GM06990 (cell line): ENCODE results near the gene CFAP141.

ENCODE experiments used
- DNase-seq: peaks from one replicate; pipeline ENCODE4 v3.0.0-alpha.2; 2011; ENCODE audit not compliant: insufficient read length; ENCODE audit errors: extremely low read depth
- H3K27me3 ChIP-seq: replicated peaks from 2 replicates; pipeline ENCODE4 v1.6.0; 2011; ENCODE audit warnings: low read length; ENCODE audit not compliant: control insufficient read depth, insufficient read depth
- H3K36me3 ChIP-seq: 2 replicates; pipeline ENCODE4 v1.5.1; 2011; ENCODE audit warnings: low read length; ENCODE audit not compliant: control insufficient read depth, insufficient read depth
- H3K4me3 ChIP-seq: replicated peaks from 2 replicates; pipeline ENCODE4 v1.5.1; 2011; ENCODE audit warnings: low read depth, mild to moderate bottlenecking, control low read depth, low read length
- CTCF ChIP-seq: IDR thresholded peaks from 2 replicates; pipeline ENCODE4 v1.5.1; 2011; ENCODE audit warnings: low read length, control low read depth, mild to moderate bottlenecking, inconsistent platforms; ENCODE audit not compliant: insufficient read depth, poor library complexity, severe bottlenecking

CFAP141 gene

GRCh38 chr1:154176337-154176736 is 29.8 kb downstream of the CFAP141 start:
- Histone ChIP-seq H3K4me3 (no peak overlapping the region), H3K36me3 (peaks cover 19% of the 10 kb centered on the region), H3K27me3 (no peaks in the 10 kb centered on the region)
- no peak for TF ChIP-seq CTCF
- DNase-seq: no peak

- H3K27me3 ChIP-seq: no peaks in the 10 kb centered on the region
- H3K4me3 ChIP-seq: no peak overlapping the region
- H3K36me3 ChIP-seq: peaks cover 28% of the 10 kb centered on the region
- no peak for DNase-seq
- no peak for TF ChIP-seq CTCF
Observed at GRCh38 chr1:154174654-154175053, 31.5 kb downstream of the CFAP141 start.

GRCh38 chr1:154171880-154172279 is 34.3 kb downstream of the CFAP141 start:
- Histone ChIP-seq H3K4me3 (no peak overlapping the region), H3K36me3 (peaks cover 33% of the 10 kb centered on the region), H3K27me3 (no peaks in the 10 kb centered on the region)
- TF ChIP-seq CTCF: no peak
- no peak for DNase-seq

- no peaks in the 10 kb centered on the region for H3K27me3 ChIP-seq
- H3K36me3 ChIP-seq: peaks cover 34% of the 10 kb centered on the region
- DNase-seq: no peak
- H3K4me3 ChIP-seq: no peak overlapping the region
- no peak for TF ChIP-seq CTCF
Observed at GRCh38 chr1:154171223-154171583, 34.9 kb downstream of the CFAP141 start.

GRCh38 chr1:154170547-154171222 is 35.4 kb downstream of the CFAP141 start:
- TF ChIP-seq CTCF: no peak
- H3K36me3 ChIP-seq: peaks cover 36% of the 10 kb centered on the region
- no peak for DNase-seq
- H3K27me3 ChIP-seq: no peaks in the 10 kb centered on the region
- no peak overlapping the region for H3K4me3 ChIP-seq

GRCh38 chr1:154167461-154167860 is 38.7 kb downstream of the CFAP141 start:
- H3K4me3 ChIP-seq: no peak overlapping the region
- H3K27me3 ChIP-seq: no peaks in the 10 kb centered on the region
- no peak for TF ChIP-seq CTCF
- H3K36me3 ChIP-seq: peaks cover 40% of the 10 kb centered on the region
- no peak for DNase-seq
